HEK293T (cell line): ENCODE results near the gene AKAP6.

Experiments used
- CTBP1 ChIP-seq: fragments of 450-650 bp; IDR thresholded peaks from 2 replicates; pipeline ENCODE4 v1.6.1; 2016; ENCODE audit warnings: borderline replicate concordance
- ELF4 ChIP-seq: fragments of 450-650 bp; IDR thresholded peaks from 2 replicates; pipeline ENCODE4 v1.6.1; 2017; ENCODE audit warnings: antibody characterized with exemption
- FOXA1 ChIP-seq: fragments of 450-650 bp; IDR thresholded peaks from 2 replicates; pipeline ENCODE4 v1.6.1; 2016; ENCODE audit warnings: mild to moderate bottlenecking
- FOXK2 ChIP-seq: fragments of 450-650 bp; IDR thresholded peaks from 2 replicates; pipeline ENCODE4 v1.6.1; 2016; ENCODE audit warnings: mild to moderate bottlenecking
- L3MBTL2 ChIP-seq: fragments of 450-650 bp; conservative IDR thresholded peaks from 2 replicates; pipeline ENCODE4 v1.6.1; 2016; ENCODE audit warnings: mild to moderate bottlenecking
- NFRKB ChIP-seq: fragments of 450-650 bp; IDR thresholded peaks from 2 replicates; pipeline ENCODE4 v1.6.1; 2016; ENCODE audit warnings: mild to moderate bottlenecking, moderate library complexity
- SUZ12 ChIP-seq: fragments of 450-650 bp; IDR thresholded peaks from 2 replicates; pipeline ENCODE4 v1.6.1; 2016; ENCODE audit warnings: mild to moderate bottlenecking
- ZNF384 ChIP-seq: fragments of 450-650 bp; IDR thresholded peaks from 2 replicates; pipeline ENCODE4 v1.6.1; 2016

DNA sequence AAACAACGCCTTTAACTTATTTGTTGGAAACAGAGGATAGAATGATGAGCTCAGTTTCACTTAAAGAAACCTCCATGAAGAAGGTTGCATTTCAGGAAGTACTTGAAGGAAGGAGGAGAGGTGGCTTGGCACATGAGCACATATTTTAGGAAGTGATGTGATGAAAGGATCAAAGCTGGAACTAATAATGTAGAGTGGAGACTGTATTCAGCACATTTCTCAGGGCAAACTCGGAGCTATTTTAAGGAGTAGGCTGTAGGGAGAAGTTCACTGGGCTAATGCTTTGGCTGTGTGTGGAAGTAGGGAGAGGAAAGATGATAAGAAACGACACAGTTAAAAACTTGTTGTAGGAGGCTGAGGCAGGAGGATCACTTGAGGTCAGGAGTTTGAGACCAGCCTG, 272.8 kb downstream of the AKAP6 start:
- no peak for TF ChIP-seq FOXA1
- TF ChIP-seq NFRKB, result no peak
- TF ChIP-seq L3MBTL2, result no peak
- TF ChIP-seq ZNF384, result no peak
- TF ChIP-seq SUZ12, result no peak
- no peak for TF ChIP-seq FOXK2
- TF ChIP-seq CTBP1, result no peak
- TF ChIP-seq ELF4, result no peak
